GM18868 (cell line): Measurements from ENCODE around the gene CFC1.
"Not testable (repeated sequence)": the region's sequence is repeated elsewhere in the genome, so short reads cannot be mapped to it uniquely, and the experiment has no call there.

Experiments used
- ATAC-seq: cut with Tn5 transposase; IDR thresholded peaks from one replicate; pipeline ENCODE4 v1.9.1; 2021; ENCODE audit warnings: mild to moderate bottlenecking, moderate library complexity; ENCODE audit not compliant: unreplicated experiment

The CFC1 gene

DNA sequence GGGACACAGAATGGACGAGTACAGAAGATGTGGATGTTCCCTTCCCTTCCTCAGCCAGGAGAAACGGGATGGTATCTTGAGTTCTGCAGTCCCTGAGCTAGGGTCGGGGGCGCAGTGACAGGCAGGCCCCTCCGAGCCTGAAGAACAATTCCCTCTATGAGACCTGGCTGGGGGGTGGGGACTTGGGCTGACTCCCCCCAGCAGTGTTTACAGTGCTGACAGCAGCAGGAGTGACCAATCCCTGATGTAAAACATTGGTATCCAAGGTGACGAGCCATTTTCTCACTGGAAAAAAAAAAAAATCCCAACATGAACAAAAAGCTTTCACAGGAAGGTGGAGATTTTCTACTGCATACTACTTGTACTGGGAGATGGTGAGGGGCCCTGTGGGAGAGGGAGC lies at the start of gene CFC1:
Gene CFC1, minus strand, starts transcription at position 183 of the 400 bp plus-strand sequence. CDS start 288 bp downstream, outside the sequence.
- not testable (repeated sequence) for ATAC-seq

DNA sequence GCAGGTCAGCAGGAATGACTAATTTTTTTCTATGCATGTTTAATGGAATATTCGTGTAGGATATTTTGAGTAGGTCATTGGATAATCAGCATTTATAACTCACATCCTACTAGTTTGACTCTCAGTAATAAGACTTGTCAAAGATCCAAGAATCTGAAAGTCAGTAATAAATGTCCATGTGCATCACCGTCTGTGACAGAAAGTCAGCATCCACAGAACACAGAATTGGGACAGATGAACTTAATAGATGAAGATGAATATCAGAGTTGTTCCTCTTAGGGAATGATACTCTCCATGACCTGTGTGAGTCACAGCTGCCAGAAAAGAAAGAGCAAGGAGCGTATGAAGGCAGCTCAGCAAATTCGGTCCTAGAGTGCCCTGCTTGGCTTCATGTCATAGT lies 42.3 kb upstream of the CFC1 start:
- not testable (repeated sequence) for ATAC-seq

DNA sequence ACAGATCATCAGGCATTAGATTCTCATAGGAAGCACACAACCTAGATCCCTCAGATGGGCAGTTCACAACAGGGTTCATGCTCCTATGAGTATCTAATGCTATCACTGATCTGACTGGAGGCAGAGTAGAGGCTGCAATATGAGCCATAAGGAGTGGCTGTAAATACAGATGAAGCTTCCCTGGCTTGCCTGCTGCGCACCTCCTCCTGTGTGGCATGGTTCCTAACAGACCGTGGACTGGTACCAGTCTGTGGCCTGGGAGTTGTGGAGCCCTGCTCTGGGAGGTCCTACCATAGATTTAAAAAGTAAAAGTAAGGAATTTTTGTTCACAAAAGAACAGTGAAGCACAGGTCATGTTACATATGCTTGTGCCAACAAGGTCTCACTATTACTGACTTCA lies 39.6 kb upstream of the CFC1 start:
- ATAC-seq, result not testable (repeated sequence)

DNA sequence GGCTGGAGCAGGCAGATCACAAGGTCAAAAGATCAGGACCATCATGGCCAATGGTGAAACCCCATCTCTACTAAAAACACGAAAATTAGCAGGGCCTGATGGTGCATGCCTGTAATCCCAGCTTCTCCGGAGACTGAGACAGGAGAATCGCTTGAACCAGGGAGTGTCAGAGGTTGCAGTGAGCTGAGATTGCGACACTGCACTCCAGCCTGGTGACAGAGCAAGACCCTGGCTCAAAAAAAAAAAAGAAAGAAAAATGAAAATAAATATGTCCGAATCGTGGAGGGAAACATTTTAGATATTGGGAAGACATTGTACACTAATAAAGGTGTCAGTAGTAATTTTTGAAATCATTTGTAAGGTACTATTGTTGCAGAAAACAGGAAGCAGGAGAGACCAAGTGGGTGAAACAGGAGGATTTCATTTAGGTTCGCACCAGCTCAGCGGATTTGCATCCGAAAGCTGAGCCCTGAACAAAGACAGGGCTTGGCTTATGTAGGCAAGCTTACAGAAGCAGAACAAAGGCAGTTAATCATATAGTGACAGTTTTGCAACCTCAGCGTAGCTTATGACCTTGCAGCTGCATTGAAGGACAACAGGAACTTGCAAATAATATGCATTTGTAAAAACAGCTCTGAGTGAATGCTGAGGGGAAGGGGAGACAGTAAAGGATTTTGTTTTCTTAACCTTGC lies 29.6 kb upstream of the CFC1 start:
- not testable (repeated sequence) for ATAC-seq

DNA sequence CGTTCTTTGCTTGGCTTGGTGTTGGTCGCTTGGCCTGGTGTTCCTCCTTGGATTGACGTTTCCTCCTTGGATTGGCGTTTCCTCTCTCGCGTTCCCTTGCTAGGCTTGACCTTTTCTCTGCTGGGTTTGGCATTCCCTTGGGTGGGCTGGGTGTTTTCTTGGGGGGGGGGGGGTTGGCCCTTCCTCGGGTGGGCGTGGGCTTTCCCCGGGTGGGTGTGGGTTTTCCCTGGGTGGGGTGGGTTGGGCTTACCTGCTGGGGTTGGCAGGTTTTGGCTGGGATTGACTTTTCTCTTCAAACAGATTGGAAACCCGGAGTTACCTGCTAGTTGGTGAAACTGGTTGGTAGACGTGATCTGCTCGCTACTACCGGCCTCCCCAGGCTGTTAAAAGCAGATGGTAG lies 11.8 kb upstream of the CFC1 start, which contains the start of gene POTEJ:
Gene POTEJ, plus strand, starts transcription at position 301 of the 400 bp plus-strand sequence. Its CDS starts 93 bp downstream, at position 394.
- not testable (repeated sequence) for ATAC-seq

DNA sequence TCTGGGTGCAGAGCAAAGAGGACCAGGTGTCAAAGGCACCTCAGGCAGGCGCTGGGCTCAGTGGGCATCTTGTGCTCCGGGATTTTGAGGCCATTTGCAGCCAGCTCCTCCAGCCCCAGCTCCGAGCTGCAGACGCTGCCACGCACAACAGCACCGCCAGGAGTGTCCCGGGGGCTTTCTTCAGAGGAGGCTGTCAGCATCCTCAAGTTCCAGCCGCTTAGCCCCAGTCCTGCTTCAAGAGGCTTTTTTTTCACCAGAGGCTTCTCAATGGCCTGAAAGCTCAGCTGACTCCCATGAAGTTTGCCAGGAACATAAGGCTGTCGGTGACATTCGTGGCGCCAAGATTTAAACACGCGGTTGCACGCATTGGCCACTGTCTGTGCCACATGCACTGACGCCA lies 11.1 kb upstream of the CFC1 start:
- ATAC-seq, result not testable (repeated sequence)

DNA sequence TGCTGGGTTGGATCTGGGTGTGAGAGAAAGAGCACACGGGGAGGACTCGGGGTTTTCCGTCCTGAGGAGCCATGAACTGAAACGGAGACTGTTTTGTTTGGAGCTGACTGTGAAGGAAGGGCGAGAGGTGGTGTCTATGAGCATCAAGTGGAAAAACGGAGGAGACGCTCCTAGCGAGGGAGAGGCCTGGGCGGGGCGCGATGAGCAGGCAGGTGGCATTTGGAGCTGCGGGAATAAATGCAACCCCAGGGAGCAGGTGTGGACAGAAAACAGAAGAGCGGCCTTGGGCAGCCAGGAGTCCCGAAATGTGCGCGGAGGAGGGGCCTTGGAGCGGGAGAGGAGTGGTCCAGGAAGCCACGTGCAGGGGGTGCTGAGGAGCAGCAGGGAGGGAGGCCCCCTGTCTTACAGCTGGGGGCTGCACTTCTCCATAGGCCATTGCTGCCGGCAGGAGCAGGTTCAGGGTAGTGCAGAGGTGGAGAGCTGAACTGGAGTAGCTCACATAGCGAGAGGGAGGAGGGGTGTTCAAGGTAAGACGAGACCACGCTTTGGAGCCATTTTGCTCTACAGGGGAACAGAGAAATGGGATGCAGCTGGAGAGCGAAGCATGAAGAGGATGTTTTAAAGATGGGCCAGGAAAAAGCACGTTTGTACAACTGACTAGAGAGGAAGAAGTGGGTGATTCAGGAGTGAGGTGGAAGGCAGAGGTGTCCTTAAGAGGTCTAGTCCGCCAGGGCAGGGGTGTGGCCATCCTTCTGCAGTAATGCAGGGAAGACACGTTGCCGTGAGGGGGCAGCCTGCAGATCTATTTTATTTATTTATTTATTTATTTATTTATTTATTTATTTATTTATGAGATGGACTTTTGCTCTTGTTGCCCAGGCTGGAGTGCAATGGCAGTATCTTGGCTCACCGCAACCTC lies 9.9 kb upstream of the CFC1 start:
- not testable (repeated sequence) for ATAC-seq

DNA sequence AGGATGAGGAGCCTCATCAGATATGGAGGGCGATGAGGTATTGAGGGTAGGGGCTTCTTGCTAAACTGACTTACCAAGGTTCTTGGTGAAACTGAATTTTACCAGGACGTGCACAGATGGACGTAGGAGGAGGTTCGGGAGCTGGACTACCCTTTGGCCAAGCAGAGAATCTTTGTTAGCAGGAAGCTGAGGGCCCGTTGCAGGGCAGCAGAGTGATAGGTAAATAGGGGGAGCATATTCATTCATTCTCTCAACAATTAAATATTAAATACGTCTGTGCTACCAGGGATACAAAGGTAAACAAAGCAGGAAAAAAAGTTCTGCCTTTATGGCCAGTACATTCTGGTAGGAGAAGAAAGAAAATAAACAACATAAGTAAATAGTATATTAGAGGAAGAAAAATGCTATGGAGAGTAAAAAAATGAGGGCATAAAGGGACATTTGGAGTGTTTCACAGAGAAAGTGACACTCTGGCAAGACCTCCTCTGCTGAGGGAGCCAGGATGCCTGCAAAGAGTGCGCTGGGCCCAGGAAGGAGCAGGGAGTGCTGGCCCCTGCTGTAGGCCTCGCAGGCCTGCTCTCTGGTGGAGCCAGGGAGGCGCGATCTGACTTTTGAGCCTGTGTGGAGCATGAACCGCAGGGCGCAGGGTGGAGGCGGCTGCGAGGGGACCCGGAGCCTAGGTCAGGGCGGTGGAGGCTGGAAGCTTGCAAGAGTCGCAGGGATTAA lies 9.1 kb upstream of the CFC1 start:
- ATAC-seq, result not testable (repeated sequence)

DNA sequence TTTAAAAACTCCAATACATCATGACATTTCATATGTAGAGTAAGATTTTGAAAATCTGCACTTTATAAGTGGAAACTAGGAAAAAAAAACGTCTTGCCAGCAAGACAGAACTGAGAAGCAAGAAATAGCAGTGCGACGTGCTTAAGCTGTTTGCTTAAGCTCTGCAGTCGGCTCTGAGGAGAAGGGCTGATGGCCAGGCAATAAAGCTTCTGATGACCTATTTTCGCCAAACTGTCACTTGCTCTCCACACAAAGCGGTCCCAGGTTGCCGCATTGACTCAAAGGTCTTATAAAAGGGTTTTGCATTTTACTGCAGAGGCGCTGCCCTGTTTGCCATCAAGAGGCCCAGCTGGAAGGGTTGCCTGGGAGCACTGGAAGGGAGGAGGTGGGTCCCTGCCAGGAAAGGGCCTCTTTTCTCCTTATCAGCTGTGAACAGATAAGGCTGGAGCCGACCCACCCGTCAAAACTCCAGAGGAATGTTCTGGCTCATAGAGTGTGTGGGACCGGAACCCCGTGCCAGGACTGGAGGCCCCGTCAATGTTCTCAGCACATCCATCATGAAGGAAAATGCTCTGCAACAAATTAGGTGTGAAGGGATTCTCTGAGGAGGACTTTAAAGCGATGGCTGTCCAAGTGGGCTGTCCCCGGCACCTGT lies 2.4 kb upstream of the CFC1 start:
- not testable (repeated sequence) for ATAC-seq

DNA sequence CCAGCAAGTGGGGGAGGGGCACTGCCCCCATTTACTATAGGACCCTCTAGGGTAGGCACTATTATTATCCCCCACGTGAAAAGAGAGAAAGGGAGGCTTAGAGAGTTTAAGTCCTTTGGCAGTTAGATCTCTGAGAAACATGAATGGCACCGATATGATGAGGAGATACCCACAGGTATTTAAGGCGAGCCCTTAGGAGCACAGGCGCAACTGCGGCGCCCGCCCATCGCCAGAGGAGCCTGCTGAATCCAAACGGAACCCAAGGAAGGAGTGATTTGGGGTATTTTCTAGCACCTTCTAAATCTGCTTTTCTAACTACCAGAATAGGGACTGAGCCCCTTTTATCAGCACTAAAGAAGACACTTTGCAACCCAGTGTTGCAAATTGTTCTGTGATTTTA lies 551 bp upstream of the CFC1 start:
- not testable (repeated sequence) for ATAC-seq

DNA sequence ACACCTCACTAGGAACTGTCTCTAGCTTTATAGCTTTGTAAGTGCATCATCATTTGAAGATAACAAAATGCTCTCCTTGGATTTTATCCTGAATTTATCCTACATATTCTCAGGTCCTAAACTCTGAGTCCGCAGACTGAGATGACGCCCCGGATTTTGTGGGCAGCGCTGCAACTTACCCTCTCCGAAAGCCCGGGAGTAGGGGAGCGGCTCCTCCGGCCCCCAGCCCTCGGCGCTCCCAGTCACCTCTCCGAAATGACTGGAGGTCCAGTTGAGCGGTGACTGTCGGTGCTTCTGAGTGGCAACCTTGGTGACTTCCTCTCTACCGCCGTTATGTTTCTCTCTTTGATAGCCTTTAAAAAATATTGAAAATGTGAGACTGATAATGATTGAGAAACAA lies 912 bp downstream of the CFC1 start:
- ATAC-seq, result not testable (repeated sequence)

DNA sequence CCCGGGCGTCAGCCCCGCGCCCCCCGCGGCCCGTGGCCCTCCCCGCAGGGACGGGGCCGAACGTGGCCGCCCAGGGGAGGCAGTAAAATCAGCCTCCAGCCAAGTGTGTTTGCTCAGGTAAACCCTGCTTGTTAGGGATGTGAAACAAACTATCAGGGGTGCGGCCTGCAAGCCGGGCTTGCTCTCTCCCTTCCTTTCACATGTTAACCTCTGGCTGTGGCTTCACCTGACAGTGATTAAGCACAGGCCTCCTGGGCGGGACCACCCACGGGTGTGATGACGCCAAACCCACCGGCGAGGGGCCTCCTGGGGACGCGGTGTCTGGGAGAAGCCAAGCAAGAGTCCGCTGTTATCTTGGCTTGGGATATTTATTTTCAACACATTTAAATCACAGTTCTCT lies 1.4 kb downstream of the CFC1 start:
- ATAC-seq, result not testable (repeated sequence)

DNA sequence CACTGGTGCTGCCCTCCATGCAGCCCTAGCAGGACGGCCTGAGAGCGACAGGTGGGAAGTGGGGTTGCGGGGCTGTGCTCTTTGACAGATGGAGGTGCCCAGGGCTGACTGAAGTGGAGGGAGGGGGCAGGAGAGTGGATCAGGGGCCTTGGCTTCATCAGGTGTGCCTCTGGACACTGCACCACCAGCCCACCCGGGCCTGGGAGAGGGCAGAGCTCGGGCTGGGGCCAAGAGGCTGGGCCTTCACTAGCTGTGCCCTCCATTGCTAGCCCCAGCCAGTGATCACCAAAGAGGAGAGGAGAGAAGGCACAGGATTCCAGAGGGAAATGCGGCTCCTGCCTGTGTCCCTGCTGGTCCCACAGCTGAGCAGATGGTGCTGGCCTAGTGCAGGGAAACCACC lies 2.6 kb downstream of the CFC1 start:
- ATAC-seq, result not testable (repeated sequence)

DNA sequence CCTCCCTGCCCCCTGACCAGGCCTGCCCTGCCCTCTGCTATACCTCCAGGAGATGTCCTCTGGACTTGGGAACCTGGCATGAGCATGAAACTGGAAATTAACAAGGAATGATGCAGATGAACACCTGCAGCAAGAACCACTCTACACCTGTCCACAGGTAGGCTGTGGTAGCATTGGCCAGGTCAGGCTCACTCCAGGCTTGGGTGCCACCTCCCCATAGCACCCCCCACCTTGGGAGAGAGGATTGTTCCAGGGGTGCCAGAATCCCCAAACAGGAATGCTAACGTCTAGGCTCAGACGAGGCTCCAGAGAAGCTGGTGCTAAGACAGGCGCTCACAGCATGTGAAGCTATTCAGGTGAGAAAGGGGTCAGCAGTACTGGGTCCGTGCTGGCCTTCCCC lies 5.4 kb downstream of the CFC1 start:
- not testable (repeated sequence) for ATAC-seq

DNA sequence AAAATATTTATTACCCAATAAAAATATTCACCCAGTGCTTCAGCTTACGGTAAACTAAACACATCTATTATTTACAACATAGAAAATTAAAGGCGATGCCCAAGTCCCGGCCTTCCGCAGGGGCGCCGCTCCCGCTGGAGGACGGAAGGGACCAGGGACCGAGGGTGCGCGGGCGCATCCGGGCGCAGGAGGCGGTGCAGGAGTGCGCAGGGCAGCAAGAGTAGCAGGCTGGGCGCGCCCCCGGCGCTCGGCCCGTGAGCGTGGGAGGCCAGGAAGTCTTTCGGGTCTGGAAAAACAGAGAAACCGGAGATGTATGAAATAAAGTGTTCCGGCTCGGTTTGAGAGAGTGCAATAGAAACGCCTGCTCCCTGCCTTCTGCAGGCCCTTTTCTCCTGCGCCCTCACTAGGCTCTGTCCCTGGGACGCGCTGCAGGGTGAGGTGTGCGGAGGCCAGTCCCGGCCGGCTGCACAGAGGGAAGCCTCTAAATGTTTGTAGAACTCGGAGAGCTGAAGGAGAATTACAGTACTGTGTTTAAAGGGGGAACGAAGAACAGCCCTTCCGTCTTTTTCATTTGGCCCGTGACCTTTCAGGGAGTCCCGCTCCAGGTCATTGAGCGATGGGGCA lies 6.5 kb downstream of the CFC1 start:
- ATAC-seq, result not testable (repeated sequence)

DNA sequence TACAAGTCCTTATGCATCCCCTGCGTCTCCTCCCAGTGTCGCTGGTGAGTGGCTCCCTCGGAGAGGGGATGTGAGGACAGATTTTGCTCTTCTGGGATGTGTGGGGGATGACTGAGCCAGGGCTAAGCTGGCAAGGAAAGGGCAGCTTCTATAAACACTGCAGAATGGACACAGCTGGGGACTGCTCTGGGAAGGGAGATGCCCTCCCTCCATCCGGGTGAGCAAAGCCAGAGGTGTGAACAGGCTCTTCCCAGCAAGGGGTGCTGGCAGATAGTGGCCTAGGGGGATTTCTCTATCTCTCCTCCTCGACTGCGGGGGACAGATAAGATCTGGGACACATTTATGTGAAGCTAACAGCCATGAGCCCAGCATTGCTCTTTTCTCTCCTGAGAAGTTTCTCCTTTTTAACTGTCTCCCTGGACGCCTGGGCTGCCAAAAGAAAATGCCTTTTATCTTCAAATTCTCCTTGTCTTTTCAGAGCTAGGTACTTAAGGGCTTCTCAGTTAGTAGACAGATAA lies 8.5 kb downstream of the CFC1 start:
- ATAC-seq, result not testable (repeated sequence)

DNA sequence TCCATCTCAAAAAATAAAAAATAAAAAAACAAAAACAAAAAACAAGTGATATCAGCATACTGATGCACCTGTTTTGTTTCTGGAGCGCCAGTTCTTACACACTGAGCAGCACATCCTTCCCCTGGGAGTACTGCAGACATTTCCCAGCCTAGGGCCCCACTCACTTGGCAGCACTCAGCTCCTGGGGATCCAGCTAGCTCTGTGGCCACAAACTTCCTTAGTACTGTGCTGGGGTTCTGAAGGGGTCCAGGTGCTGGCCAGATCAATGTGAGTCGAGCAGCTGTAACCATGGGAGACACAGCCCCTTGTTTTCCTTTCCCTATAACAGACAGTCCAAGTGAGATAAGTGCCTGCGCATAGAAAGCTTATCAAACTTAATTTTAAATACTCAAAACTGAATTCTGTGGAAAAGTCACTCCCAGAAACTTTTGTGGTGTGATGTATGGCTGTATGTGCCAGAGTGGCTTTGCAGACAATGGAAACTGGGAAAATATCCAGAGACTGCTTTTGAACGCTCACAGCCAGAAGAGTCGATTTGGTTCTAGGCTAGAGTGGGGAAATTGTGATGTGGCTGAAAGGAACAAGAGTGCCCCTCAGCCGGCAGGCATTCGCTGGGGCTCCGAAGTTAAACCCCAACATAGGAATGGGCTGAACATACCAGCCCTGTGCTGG lies 9.1 kb downstream of the CFC1 start:
- ATAC-seq, result not testable (repeated sequence)

DNA sequence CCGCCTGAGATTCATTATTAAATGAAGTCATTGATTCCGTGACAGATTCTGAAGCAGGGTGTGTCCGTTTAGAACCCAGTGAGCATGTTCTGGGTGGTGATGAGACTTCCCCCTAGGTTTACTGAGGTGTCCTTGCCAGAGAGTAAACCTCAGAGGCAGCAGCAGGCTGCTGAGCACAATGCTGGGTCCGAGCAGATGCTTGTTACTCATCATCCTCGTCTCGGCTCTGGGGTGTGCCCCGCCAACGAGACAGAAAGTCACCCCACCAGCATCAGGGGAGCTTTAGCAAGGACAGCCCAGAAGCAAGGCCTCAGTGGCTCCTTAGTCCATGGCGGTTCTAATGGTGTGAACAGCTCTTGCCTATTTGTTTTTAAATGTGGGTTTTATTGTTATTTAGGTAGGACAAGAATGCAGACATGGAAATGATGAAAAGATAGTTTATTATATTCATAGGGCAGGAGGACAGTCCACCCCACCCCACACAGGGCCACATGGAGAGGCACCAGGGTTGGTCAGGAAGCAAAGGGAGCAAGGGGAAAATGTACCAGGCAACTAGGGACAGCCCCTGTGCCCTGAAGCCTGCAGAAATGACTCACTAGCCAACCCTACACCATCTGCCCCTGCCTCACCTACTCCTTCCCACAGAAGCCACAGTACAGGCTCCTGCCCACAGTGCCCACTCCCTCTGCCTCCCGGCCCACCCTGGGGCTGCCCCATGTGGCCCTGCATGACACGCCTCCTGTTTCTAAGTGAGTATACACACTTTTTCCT lies 10.5 kb downstream of the CFC1 start:
- ATAC-seq, result peak; percentile 94

DNA sequence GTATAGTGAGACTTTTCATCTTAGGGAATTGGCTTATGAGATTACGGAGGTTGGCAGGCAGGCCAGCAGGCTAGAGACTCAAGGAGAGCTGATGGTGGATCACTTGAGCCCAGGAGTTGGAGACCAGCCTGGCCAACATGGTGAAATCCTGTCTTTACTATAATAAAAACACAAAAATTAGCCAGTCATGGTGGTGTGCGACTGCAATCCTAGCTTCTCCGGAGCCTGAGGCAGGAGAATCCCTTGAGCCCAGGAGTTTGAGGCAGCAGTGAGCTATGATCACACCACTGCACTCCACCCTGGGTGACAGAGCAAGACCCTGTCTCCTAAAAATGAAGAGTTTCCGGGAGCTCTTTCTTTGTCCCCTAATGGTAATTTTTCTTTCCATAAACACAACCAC lies 14.6 kb downstream of the CFC1 start:
- not testable (repeated sequence) for ATAC-seq
